Stimulated activated CD8-positive, alpha-beta memory T cell treated with anti-CD3 and anti-CD28 coated beads, Interleukin-12 subunit alpha, Interleukin-12 subunit beta, amount 100 ng/mL, for 4 hours (primary cell): ENCODE results near the gene NME2.
A peak's percentile ranks its signal among the peaks of the same experiment; 100 is the strongest.
"Not testable (repeated sequence)": the region's sequence is repeated elsewhere in the genome, so short reads cannot be mapped to it uniquely, and the experiment has no call there.

Experiments
- DNase-seq: peaks from one replicate; pipeline ENCODE4 v3.0.0-alpha.2; 2020; ENCODE audit warnings: low read depth

Gene NME2

DNA sequence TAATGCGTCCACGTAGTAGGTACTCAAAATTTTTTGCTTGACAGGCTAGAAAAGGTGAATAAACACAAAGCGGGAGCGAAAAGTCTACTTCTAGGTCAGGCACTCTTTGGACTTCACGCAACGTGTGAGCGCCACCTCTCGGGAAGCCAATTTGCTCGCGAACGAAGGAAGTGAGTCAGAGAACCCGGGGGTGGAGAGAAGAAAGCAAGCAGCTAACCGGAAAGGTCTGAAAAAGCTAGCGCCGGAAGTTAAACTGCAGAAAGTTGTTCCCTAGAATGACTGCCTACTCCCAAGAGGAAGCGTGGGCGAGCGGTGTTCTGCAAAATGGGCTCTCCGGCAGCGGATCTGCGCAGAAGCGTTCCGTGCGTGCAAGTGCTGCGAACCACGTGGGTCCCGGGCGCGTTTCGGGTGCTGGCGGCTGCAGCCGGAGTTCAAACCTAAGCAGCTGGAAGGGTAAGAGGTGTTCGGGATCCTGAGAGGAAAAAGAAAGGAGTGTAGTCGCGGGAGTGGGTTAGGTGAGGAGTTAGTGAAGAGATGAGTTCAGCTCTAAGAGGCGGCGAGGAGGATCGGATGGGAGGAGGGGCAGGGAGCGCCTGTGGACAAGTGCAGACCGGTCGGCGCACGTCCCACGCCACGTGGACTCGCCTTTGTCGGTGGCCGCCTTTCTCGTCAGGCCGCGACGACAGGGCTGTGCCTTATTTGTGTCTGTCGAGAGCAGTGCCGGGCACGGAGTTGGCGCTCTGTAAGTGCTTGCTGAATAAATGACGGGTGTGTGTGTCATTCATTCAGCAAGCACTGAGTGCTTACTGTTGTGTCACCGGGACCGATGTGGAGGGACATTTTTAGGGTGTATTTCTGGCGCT, 12.8 kb upstream of the NME2 start, which contains the start of gene NME1:
Gene NME1, plus strand, starts transcription at position 350 of the 863 bp plus-strand sequence. CDS start 2,096 bp downstream, outside the sequence.
- peak; percentile 95 for DNase-seq

DNA sequence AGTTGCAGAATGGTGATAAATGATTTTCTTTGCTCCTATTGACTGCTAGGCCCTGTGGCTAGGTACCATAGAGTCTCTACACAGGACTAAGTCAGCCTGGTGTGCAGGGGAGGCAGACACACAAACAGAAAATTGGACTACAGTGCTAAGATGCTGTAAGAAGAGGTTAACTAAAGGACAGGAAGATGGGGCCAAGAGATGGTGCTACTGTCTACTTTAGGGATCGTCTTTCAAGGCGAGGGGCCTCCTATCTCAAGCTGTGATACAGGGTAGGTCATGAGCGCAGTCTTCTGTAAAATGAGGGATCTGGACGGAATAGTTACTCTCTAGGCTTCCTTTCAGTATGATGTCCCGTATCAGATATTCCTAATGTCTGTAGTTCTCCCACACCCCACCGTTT, 12.0 kb upstream of the NME2 start:
- no peak for DNase-seq

DNA sequence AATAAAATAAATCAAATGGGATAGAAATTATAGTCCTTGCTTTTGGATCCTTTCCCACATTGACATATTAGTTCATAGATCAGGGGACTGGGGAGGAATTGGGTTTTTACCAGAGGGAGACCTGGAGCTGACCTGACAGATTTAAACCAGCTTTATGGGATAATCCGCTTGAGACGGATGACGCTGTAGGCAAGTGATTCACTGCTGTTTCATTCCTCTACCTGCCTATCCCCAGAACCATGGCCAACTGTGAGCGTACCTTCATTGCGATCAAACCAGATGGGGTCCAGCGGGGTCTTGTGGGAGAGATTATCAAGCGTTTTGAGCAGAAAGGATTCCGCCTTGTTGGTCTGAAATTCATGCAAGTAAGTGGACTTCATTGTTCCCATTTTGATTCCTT, 10.8 kb upstream of the NME2 start:
- DNase-seq = no peak

DNA sequence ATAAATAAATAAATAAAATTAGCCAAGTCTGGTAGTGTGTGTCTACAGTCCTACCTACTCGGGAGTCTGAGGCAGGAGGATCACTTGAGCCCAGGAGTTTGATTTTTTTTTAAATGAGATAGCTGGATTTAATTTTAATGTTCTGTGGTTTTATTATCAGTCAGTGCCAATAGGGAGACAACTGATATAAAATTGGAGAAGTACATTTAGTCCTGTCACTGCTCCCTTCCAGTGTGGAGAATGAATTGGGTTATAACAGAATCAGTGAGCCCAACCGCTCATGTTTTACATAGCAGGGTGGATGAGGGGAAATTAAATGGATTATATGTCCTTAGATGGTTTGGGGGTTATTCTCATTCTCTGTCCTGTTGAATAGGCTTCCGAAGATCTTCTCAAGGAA, 6.6 kb upstream of the NME2 start:
- DNase-seq = no peak

DNA sequence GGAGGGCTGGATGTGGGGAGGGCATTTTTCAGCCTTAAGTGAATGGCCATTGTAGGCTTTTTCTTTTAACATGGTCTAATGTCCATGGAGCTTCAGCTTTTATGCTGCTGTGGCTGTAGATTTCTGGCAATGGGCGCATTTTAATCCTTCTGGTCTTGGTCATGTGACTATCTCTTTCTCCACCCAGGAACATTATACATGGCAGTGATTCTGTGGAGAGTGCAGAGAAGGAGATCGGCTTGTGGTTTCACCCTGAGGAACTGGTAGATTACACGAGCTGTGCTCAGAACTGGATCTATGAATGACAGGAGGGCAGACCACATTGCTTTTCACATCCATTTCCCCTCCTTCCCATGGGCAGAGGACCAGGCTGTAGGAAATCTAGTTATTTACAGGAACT, 4.7 kb upstream of the NME2 start:
- DNase-seq = no peak

DNA sequence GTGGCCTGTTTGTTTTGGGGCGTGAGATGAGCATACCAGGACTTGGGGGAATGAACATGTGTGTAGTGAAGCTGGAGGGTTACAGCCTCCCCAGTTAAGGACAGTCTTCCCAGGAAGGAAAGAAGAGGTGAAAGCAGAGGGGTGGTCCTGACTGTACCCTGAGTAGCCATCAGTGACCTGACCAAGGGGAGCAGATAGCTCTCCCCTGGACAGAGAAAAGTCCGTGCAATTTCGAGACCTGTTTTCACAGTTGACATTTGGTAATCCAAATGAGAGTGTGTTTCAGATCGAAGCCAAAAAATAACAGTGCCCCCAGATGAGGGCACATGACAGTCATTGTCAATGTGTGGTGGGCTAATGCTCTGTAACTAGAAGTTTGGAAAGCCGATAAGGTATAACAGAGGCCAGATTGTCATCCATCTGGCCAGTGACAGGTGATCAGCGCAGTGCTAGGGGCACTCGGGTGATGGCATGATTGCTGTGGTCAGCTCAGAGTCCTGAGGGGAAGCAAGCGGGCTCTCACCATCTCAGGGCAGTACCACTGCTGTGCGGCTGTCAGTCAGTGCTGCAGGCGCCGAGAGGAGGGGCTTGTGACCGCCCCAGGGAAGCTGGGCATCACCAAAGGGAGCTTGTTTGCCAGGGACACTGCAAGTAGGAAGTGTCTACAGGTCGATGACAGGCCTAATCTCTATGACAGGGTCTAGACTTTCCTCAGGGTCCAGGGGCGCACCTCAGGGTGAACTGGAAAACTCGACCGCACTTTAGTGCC, 1.1 kb upstream of the NME2 start:
- DNase-seq = no peak

DNA sequence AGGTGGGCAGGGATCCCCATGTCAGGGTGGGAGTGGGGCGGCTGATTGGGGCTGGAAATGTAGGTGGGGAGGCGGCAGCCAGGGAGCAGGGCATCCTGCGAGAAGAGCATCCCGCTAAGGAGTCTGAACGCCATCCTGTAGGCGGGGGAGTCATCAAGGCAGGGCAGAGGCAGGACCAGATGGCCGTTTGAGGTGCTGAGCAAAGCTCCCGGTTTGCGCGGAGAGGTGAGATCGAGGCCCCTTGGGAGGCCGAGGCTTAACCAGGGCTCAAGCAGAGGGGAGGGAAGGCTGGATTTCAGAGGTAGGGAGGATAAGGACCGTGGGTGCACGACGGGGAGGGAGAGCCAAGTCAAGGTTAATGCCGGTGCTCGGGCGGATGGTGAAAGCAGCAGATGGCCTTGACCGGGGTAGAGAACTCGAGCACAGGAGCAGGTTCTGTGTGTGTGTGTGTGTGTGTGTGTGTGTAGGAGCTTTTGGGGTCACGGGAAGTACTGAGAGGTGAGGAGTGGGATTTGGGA, 472 bp upstream of the NME2 start:
- no peak for DNase-seq

DNA sequence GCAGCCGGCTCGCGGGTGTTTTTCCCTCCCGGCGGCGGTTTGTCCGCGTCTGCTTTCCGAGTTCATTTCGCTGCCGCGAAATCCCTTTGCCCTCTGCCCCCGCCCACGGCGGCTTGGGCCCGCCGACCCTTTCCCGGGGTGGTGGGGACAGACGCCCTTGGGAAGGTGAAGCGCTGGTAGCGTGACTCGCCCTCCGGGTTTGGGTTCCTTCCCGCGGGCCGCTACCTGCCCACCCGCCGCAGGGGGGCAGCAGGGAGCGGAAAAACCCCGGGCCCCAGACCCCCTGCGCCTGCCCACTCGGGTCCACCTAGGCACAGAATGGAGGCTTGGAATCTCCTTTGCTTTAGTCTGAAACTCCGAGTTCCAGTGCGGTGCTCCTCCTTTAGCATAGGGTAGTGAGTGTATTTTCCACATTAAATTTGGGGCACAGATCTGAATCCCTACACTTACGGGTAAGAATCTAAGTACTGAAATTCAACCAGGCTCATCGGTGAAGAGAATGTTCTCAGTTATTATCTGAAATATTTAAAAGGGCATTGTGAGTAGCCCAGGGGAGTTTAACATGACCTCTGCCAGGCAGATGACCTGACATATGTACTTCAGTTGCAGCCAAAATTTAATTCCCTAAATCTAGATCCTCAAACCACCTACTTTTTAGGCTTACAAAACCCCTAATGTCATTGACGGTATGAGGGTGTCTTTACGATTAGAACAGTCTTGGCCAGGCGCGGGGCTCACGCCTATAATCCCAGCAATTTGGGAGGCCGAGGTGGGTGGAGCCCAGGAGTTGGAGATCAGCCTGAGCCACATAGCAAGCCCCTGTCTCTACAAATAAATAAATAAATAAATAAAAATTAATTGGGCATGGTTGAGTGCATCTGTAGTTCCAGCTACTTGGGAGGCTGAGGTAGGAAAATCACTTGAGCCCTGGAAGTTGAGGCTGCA, 1.0 kb downstream of the NME2 start:
- DNase-seq = peak; percentile 59

DNA sequence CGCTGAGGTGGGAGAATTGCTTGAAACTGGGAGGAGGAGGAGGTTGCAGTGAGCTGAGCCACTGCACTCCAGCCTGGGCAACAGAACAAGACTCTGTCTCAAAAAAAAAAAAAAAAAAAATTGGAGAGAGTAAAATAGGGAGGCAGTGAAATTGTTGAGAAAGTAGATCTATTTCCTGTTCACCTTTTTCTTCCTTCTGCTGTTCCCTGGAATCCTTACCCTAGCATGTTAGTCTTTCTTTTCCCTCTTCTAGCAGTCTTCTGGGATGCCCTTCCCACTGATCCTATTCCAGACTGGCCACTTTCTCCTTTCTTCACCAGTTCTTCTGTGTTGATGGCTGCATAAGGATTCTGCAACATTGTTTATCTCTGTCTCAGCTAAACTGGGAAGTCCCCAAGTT, 3.1 kb downstream of the NME2 start:
- DNase-seq = no peak

DNA sequence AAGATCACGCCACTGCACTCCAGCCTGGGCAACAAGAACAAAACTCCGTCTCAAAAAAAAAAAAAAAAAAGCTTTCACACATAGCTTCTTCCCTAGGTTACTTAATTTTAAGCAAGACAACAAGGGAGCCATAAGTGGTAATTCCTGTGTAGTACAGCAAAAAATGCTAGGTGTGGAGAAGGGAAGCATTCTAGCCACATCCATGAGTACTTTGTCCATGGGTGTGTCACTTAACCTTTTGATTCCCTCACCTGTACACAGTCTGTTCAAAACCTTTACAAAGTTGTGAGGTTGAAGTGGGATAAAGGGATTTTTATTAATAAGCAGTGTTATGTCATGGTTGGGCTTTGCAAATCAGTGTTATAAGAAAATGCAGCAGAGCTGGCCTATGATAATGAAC, 4.5 kb downstream of the NME2 start:
- DNase-seq = no peak

DNA sequence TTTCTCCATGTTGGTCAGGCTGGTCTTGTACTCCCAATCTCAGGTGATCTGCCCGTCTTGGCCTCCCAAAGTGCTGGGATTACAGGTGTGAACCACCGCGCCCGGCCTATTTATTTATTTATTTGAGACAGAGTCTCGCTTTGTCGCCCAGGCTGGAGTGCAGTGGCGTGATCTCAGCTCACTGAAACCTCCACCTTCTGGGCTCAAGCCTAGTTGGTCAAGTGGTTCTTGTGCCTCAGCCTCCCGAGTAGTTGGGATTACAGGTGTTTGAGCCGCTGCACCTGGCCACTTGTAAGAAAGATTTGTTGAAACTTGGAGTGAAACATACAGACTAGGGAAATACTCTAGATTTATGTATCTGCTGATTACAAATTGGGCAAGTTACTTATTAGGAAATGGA, 5.8 kb downstream of the NME2 start:
- DNase-seq = not testable (repeated sequence)

DNA sequence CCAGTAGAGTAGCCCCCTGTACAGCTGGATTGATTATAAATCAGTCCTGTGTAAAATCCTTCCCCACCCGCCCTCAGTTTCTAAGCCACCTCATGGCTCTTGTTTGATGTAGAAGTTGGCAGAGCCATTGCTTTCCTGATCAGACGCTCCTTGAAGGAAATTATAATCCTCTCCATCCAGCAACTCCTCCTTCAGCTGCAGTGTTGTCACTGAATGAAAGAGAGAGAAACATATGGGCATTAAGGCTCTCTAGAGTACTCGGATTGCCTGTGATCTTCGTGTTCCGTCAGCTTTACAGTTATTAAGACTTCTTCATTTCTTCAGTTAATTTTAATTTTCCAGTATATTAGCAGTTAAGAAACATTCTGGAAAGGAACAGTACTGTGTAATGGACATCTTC, 14.3 kb downstream of the NME2 start:
- no peak for DNase-seq

DNA sequence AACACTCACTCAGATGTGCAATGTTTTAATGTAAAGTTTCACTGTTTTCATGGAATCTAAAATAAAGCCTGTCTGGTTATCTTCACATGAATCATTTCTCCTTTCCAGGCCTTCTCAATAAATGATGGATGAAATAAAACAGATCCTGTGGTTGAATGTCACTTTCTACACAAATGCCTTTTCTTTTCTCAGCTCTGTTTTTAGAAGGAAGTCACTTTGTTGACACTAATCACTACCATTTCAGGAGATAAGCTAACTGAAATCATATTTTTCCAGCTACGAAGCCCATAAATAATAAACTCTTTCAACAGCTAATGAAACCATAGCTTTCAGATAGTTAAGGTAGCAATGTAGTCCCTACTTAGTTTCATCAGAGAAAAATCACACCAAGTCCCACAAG, 17.9 kb downstream of the NME2 start:
- DNase-seq = no peak

DNA sequence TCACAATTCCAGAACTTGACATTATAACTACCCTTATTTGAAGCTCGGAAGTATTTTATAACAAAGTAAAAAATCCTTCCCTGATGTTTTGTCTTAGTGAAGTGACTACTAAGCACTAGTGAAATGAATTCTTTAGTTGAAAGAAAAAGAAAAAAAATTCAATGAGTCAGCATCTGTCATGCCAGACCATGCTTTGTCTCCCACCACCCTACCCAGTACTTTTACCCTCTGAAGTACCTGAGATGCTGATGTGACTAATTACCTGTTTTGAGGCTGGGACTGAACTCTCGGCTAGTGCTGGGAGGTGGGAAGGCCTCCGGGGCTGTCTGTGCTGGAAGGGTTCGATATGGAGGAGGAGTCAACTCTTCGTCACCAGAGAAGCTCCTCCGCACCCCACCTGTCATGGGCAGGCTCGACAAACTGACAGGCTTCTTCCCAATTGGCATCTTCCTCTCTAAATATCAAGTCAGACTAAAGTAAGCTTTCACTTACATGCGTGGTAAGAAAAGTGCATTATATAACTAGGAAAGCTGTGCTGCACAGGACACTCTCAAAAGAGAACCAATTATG, 19.6 kb downstream of the NME2 start:
- no peak for DNase-seq

DNA sequence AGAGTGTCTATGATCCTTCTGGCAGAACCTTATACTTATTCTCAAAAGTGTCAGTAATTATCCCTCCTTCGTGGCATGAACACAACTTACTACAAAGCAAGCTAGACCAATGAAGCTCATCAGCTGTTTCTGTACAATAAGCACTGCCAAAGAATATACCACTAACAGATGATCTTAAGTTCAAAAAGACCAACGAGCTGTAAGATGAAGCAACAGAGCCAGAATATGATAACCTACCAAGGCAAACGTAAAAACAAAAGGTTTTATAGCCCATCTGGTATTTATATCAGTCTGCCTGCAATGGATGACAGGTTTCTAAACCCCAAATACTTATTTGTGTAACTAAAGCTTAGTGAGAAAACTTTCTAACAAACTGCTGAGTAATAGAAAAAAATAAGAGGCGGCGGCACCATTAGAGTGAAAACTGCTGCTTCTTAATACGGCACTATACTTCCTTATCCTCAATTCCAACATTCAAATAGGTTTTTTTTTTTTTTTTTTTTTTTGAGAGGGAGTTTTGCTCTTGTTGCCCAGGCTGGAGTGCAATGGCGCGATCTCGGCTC, 22.1 kb downstream of the NME2 start:
- no peak for DNase-seq

DNA sequence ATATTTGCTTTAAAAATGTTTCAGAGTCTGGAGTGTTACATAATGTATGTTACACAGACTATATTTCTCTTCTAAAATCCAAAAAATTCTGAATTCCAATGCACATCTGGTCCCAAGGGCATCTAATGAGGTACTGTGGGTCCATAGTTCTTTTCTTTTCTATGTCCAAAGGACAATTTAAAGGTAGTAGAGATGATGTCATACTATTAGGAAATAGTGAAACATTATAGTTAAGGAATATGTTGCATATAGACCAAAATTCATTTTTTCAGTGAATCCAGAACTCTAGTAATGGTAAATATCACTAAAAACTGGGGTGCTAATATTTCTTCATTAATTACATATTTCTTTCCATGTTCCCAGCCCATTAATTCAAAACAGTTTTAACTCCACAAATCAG, 23.0 kb downstream of the NME2 start:
- DNase-seq = no peak

DNA sequence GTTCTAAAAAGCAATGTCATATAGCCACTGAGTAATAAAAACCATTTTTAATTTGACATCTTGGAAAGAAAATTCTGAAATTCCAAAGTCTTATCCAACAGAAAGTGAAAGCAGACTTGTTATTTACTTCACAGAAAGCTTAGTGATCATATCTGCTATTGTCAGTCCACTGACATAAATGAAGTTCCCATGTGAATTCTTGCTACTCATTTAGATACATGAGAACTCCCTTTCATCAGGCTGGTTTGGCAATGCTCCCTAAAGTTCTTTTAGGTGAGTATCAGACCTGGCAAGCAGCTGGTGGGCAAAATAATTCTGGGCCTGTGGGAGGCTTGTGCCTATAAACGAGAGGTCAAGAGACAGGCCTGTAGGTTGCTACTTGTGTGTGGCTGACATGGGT, 23.4 kb downstream of the NME2 start:
- DNase-seq = no peak

DNA sequence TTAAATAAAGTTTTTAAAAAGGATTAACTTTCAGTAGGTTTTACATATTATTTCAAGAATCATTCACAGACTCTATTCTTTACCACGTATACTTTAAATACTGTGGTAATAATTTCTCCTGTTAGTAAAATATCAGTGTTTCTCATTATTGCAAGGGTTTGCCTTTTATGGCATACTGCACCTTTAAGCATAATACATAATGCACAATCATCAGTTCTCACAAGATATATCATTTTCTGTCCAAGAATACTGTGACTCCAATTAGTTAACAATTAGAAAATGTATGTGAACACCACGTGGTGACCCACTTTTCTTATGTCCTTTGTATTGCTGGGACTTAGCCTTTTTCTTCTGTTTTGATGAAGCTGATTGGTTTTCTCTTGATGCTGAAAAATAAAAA, 25.7 kb downstream of the NME2 start:
- DNase-seq = no peak

DNA sequence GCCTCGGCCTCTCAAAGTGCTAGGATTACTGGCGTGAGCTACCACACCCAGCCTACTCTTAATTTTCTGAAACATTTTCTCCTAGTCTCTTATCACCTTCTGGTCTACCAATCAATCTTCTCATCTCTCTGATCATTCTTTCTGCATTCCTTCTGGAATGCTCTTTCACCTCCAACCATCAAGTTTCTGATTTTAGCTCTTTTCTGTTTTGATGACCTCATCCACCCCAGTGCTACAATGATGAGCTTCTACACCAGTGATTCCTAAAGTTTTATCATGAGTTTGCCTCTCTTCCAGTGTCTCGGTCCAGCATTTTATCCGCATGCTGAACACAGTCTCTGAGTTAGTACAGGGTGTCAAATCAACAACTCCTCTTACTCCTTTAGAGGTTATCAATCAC, 31.5 kb downstream of the NME2 start:
- no peak for DNase-seq

DNA sequence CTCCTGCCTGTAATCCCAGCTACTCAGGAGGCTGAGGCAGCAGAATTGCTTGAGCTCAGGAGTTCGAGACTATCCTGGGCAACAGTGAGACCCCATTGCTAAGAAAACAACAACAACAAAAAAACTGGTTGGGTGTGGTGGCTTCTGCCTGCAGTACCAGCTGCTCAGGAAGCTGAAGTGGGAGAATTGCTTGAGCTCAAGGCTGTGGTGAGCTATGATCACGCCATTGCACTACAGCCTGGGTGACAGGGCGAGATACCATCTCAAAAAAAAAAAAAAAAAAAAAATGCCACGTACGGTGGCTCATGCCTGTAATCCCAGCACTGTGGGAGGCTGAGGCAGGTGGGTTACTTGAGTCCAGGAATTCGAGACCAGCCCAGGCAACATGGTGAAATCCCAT, 34.1 kb downstream of the NME2 start:
- no peak for DNase-seq

DNA sequence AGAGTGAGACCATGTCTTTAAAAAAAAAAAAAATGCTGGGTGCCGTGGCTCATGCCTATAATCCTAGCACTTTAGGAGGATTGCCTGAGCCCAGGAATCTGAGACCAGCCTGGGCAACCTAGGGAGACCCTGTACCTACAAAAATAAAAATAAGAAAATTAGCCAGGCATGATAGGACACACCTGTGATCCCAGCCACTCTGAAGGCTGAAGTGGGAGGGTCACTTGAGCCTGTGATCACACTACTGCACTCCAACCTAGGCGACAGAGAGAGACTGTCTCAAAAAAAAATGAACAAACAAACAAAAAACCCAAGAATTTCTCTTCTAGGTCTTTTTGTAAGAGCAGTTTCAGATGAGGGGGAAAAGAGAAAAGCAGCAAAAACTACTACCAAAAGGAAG, 34.6 kb downstream of the NME2 start:
- no peak for DNase-seq
